ENCODE measurements around the gene SLAMF7. TPM values are rescaled to one million over a fixed set of nuclear protein-coding genes. Genes with fewer than 3 reads are reported as not detected.
A peak's percentile ranks its signal among the peaks of the same experiment; 100 is the strongest.

Gene SLAMF7
- total RNA-seq, 3 donors from 2014 or later (not counting 1 experiment from before 2014, with no cell fraction given): 191 to 301 (median 227) TPM

DNA sequence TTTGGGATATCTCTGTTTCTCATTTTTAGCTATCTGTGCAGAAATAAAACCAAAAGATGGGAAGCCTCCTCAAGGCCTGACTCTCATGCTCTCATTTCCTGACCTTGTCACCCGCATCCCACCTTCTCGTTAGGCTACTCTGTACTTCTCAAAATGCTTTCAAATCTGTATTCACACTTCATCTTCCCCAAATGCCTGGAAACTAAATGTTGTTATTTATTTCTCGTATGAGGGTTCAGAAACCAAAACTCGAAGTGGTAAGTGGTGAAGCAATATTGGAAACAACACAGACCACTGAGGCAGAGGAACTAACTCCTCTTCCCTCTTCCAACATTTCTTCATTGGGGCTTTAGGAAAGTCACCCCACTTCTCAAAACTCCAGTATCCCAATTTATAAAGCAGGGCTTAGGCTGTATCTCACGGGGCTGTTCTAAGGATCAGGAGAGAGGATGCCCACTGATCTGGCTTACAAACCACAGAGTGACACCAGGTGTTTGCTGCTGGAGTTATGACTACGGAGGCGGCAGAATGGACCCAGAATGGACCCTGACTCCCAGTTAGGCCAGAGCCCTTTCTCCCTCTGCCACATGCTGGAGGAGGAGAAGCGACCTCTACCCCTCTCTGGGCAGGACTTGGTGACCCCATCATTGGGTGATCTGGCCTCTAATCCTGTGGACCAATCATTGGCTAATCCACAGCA lies 3.5 kb downstream of the SLAMF7 start:
- intact Hi-C loops (cut with micrococcal nuclease): loop anchor here (10.0 kb wide), 1 partner anchor 308 kb away; no protein-coding TSS in a partner anchor
- Histone ChIP-seq H3K9me3 (ENCODE audit: control insufficient read depth, insufficient read depth, low read length) (peaks cover under 1% of the 10 kb centered on the region), H3K4me1 (ENCODE audit: control insufficient read depth, insufficient read depth, low read length) (peaks cover 62% of the 10 kb centered on the region), H3K27me3 (ENCODE audit: control insufficient read depth, insufficient read depth, low read length) (no peaks in the 10 kb centered on the region), H3K36me3 (ENCODE audit: control insufficient read depth, insufficient read depth, low read length) (peaks cover 11% of the 10 kb centered on the region), H3K4me3 (ENCODE audit: low read length) (peak overlapping the region; percentile 43), H3K27ac (ENCODE audit: low read length) (peak overlapping the region; percentile 87)
- peak overlapping the region; percentile 88 to 96 for H3K27ac Mint-ChIP-seq
- TF ChIP-seq, protein P1, sequence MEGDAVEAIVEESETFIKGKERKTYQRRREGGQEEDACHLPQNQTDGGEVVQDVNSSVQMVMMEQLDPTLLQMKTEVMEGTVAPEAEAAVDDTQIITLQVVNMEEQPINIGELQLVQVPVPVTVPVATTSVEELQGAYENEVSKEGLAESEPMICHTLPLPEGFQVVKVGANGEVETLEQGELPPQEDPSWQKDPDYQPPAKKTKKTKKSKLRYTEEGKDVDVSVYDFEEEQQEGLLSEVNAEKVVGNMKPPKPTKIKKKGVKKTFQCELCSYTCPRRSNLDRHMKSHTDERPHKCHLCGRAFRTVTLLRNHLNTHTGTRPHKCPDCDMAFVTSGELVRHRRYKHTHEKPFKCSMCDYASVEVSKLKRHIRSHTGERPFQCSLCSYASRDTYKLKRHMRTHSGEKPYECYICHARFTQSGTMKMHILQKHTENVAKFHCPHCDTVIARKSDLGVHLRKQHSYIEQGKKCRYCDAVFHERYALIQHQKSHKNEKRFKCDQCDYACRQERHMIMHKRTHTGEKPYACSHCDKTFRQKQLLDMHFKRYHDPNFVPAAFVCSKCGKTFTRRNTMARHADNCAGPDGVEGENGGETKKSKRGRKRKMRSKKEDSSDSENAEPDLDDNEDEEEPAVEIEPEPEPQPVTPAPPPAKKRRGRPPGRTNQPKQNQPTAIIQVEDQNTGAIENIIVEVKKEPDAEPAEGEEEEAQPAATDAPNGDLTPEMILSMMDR (IDR thresholded peaks at IDR 0.05): no peak
- H3K9me3 Mint-ChIP-seq: peaks cover 0 to 6% of the 10 kb centered on the region in 2 donors
- 60% methylated on average over 6 of the region's 8 CpGs for WGBS (ENCODE audit: insufficient coverage)
- peaks cover 92 to 97% of the 10 kb centered on the region in 2 donors for H3K4me1 Mint-ChIP-seq
- peak overlapping the region; percentile 88 for H3K4me3 Mint-ChIP-seq
- peak in 1 of 3 donors; percentile 5 for ATAC-seq
- H3K27me3 Mint-ChIP-seq (ENCODE audit: low read depth in 2 of 2): no peaks in the 10 kb centered on the region
- peaks cover 17% of the 10 kb centered on the region for H3K36me3 Mint-ChIP-seq
- DNase-seq: peak in 1 of 2 donors; percentile 43

DNA sequence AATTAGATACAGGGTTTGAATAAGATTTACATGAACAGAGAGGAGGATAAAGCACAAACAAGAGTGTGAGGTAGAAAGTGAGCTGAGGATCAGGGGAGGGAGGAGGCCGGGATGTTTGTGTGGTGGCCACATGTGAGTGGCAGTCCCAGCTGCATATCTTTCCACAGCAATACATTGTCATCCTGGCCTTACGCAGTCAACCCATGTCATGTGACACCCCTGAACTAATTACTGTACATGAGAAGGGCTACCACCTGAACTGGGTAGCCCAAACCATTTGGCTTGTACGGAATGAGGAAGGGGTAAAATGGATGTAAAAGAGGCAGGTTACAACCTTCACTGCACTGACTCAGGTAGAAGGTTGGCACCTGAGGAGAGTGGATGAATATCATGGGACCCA lies 4.2 kb downstream of the SLAMF7 start:
- peaks cover 0 to under 1% of the 10 kb centered on the region in 2 donors for H3K9me3 Mint-ChIP-seq
- H3K36me3 ChIP-seq (ENCODE audit: control insufficient read depth, insufficient read depth, low read length): peaks cover 16% of the 10 kb centered on the region
- H3K4me1 Mint-ChIP-seq: peaks cover 96 to 97% of the 10 kb centered on the region in 2 donors
- H3K27me3 ChIP-seq (ENCODE audit: control insufficient read depth, insufficient read depth, low read length): no peaks in the 10 kb centered on the region
- H3K36me3 Mint-ChIP-seq: peaks cover 23% of the 10 kb centered on the region
- H3K4me1 ChIP-seq (ENCODE audit: control insufficient read depth, insufficient read depth, low read length): peaks cover 68% of the 10 kb centered on the region
- H3K9me3 ChIP-seq (ENCODE audit: control insufficient read depth, insufficient read depth, low read length): no peaks in the 10 kb centered on the region
- H3K4me3 Mint-ChIP-seq: peak overlapping the region; percentile 88
- H3K27ac ChIP-seq (ENCODE audit: low read length): peak overlapping the region; percentile 87
- 71% methylated on average over 1 of the region's 3 CpGs for WGBS (ENCODE audit: insufficient coverage)
- TF ChIP-seq, protein P1 (IDR thresholded peaks at IDR 0.05): no peak
- intact Hi-C loops (cut with micrococcal nuclease): loop anchor here (10.0 kb wide), 1 partner anchor 308 kb away; no protein-coding TSS in a partner anchor
- H3K27ac Mint-ChIP-seq: peak overlapping the region; percentile 88 to 96
- DNase-seq (peak in 1 of 2 donors; percentile 48), ATAC-seq (no peak)
- H3K27me3 Mint-ChIP-seq (ENCODE audit: low read depth in 2 of 2): no peaks in the 10 kb centered on the region
- no peak overlapping the region for H3K4me3 ChIP-seq (ENCODE audit: low read length)

DNA sequence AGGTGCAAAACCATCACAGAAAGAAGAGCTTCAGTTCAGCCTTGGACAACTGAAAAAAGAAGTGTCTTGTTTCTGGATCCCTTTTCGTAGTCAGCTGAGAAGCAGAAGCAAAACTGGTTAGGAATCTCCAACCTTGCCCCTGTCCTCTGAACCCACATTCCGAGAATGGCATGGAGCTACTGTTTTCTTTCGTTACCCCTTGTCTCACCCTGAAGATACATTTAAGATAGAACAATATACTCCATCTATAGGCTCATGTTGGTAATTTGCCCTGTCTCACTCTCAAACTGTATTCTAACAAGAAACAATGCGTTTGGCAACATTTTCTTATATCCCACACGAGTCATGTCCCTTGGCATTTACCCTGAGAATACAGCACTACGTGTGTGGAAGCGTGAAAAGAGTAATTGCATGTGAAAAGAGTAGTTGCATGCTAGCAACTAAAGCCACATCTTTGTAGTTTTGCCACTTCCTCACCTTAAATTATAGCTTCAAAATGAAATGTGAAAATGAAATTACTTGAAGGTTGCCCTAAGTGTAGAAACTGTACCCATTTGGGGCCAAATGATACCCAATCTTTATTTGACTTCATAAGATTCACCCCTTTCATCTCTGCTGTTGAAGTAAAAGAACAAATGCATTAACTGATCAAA lies 5.3 kb downstream of the SLAMF7 start:
- peak overlapping the region; percentile 87 for H3K27ac ChIP-seq (ENCODE audit: low read length)
- H3K9me3 ChIP-seq (ENCODE audit: control insufficient read depth, insufficient read depth, low read length): no peaks in the 10 kb centered on the region
- H3K27me3 Mint-ChIP-seq (ENCODE audit: low read depth in 2 of 2): no peaks in the 10 kb centered on the region
- peaks cover 96 to 97% of the 10 kb centered on the region in 2 donors for H3K4me1 Mint-ChIP-seq
- whole genome bisulfite sequencing (ENCODE audit: insufficient coverage): 36% methylated on average over 5 of the region's 7 CpGs
- peaks cover 33% of the 10 kb centered on the region for H3K36me3 Mint-ChIP-seq
- H3K4me3 Mint-ChIP-seq: peak overlapping the region; percentile 88
- TF ChIP-seq, protein P1 (IDR thresholded peaks at IDR 0.05): no peak
- no peak overlapping the region for H3K4me3 ChIP-seq (ENCODE audit: low read length)
- H3K36me3 ChIP-seq (ENCODE audit: control insufficient read depth, insufficient read depth, low read length): peaks cover 27% of the 10 kb centered on the region
- DNase-seq (peak in 1 of 2 donors; percentile 70), ATAC-seq (peak; percentile 61 to 77 (median 71))
- no peaks in the 10 kb centered on the region for H3K27me3 ChIP-seq (ENCODE audit: control insufficient read depth, insufficient read depth, low read length)
- peak overlapping the region; percentile 88 to 96 for H3K27ac Mint-ChIP-seq
- no peaks in the 10 kb centered on the region for H3K9me3 Mint-ChIP-seq
- intact Hi-C loops (cut with micrococcal nuclease): loop anchor here (1.0 to 10.0 kb wide), 3 partner anchors 12 to 310 kb away; no protein-coding TSS in a partner anchor
- peaks cover 73% of the 10 kb centered on the region for H3K4me1 ChIP-seq (ENCODE audit: control insufficient read depth, insufficient read depth, low read length)

Measured in natural killer cell (primary cell).